ENCODE data around the gene STK35. TPM values are rescaled to one million over a fixed set of nuclear protein-coding genes. Genes with fewer than 3 reads are reported as not detected.
A peak's percentile ranks its signal among the peaks of the same experiment; 100 is the strongest.

Gene STK35
- total and polyA plus RNA-seq, 9 of the 15 experiments (the other 6 are each of a cell fraction or from before 2014, with no cell fraction given) = 1.0 to 11.0 (median 6.3) TPM

DNA sequence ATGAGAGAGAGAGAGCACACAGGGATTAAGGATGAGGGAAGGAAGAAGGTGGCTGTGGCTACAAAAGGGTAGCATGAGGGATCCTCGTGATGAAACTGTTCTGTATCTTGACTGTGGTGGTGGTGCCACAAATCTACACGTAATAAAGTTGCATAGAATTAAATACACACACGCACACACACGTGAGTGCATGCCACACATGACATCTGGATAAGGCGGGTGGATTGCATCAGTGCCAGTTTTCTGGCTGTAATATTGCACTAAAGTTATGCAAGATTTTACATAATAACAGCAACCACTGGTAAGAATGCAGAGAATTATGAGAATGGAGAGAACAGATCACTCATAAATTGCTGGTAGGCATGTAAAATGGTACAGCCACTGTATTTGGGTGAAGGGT is 16.9 kb upstream of the STK35 start:
- in situ Hi-C loops (cut with MboI) (no loop called here), intact Hi-C loops (cut with micrococcal nuclease) (loop anchor here (5.0 kb wide), 1 partner anchor 73 kb away; no protein-coding TSS in a partner anchor)
- H3K79me2 ChIP-seq (ENCODE audit: control insufficient read depth, insufficient read depth, low read length) = no peaks in the 10 kb centered on the region
- ChIA-PET CTCF (ENCODE audit: low intra/inter-chr PET ratio) (no interaction called here), POLR2A (no interaction called here)
- H3K27me3 ChIP-seq (ENCODE audit: control insufficient read depth in 2 of 2, insufficient read depth in 2 of 2, low read length in 2 of 2) = peaks cover 6 to 10% of the 10 kb centered on the region in 2 experiments; a peak in 2 of 5 replicates
- no peaks in the 10 kb centered on the region for H3K4me1 ChIP-seq (replicated peaks in 1 of 2; ENCODE audit: control insufficient read depth in 2 of 2, insufficient read depth in 2 of 2, low read length in 2 of 2)
- ATAC-seq (no peak), FAIRE-seq (no peak), DNase-seq (ENCODE audit: extremely low read depth in 1 of 4, low spot score in 3 of 4) (no peak)
- BruUV-seq (replicated peaks) = no TSS peak
- H3K9ac ChIP-seq (ENCODE audit: insufficient read depth in 1 of 2, low read depth in 2 of 2, low read length in 2 of 2) = no peak overlapping the region
- H3K4me2 ChIP-seq (ENCODE audit: insufficient read depth, low read length) = no peak overlapping the region
- no peaks in the 10 kb centered on the region for H3K9me3 ChIP-seq (replicated peaks; ENCODE audit: control insufficient read depth, insufficient read depth, low read depth, low read length)
- no peak overlapping the region for H3K27ac ChIP-seq (ENCODE audit: extremely low read depth, low read depth, low read length)
- no peaks in the 10 kb centered on the region for H4K20me1 ChIP-seq (replicated peaks; ENCODE audit: control insufficient read depth, insufficient read depth, low read length)
- no peaks in the 10 kb centered on the region for H3K9me1 ChIP-seq (ENCODE audit: control insufficient read depth, insufficient read depth, low read length)
- H3K4me3 ChIP-seq = no peak overlapping the region
- WGBS (ENCODE audit: insufficient coverage, low coverage, missing lambda C conversion rate) = 1% methylated on average over 5 of the region's 5 CpGs
- H3K36me3 ChIP-seq (ENCODE audit: control insufficient read depth, insufficient read depth, low read length) = no peaks in the 10 kb centered on the region
- no peak overlapping the region for H2AFZ ChIP-seq (ENCODE audit: low read depth, low read length)
- TF ChIP-seq CEBPG (CRISPR knock-in tag; IDR thresholded peaks at IDR 0.05) (0 out of 2 replicates have a peak, but pooled peaks have one; percentile 22), CEBPG (tag; conservative IDR thresholded peaks at IDR 0.05 in 1 of 2, IDR thresholded peaks at IDR 0.05 in 1 of 2) (peak; percentile 48 to 56), PHF21A (IDR thresholded peaks at IDR 0.05; ENCODE audit: borderline replicate concordance, low read depth) (no peak)

GRCh38 chr20:2086177-2086979 is 15.2 kb upstream of the STK35 start:
- Histone ChIP-seq H2AFZ (ENCODE audit: low read depth, low read length) (no peak overlapping the region), H3K9ac (ENCODE audit: insufficient read depth in 1 of 2, low read depth in 2 of 2, low read length in 2 of 2) (no peak overlapping the region), H3K4me2 (ENCODE audit: insufficient read depth, low read length) (no peak overlapping the region), H4K20me1 (replicated peaks; ENCODE audit: control insufficient read depth, insufficient read depth, low read length) (no peaks in the 10 kb centered on the region), H3K36me3 (ENCODE audit: control insufficient read depth, insufficient read depth, low read length) (no peaks in the 10 kb centered on the region), H3K4me1 (replicated peaks in 1 of 2; ENCODE audit: control insufficient read depth in 2 of 2, insufficient read depth in 2 of 2, low read length in 2 of 2) (no peaks in the 10 kb centered on the region), H3K27me3 (ENCODE audit: control insufficient read depth in 2 of 2, insufficient read depth in 2 of 2, low read length in 2 of 2) (peaks cover 6 to 10% of the 10 kb centered on the region in 2 experiments; a peak in 2 of 5 replicates), H3K9me3 (replicated peaks; ENCODE audit: control insufficient read depth, insufficient read depth, low read depth, low read length) (no peaks in the 10 kb centered on the region), H3K9me1 (ENCODE audit: control insufficient read depth, insufficient read depth, low read length) (no peaks in the 10 kb centered on the region), H3K79me2 (ENCODE audit: control insufficient read depth, insufficient read depth, low read length) (no peaks in the 10 kb centered on the region), H3K27ac (ENCODE audit: extremely low read depth, low read depth, low read length) (no peak overlapping the region), H3K4me3 (no peak overlapping the region)
- DNase-seq (ENCODE audit: extremely low read depth in 1 of 4, low spot score in 3 of 4) = no peak
- in situ Hi-C loops (cut with MboI) = no loop called here
- POLR2A ChIA-PET = no interaction called here
- under 1% methylated on average over 10 of the region's 11 CpGs for WGBS (ENCODE audit: insufficient coverage, low coverage, missing lambda C conversion rate)
- no peak for FAIRE-seq
- BruUV-seq (replicated peaks) = no TSS peak
- no peak for ATAC-seq
- CTCF ChIA-PET (ENCODE audit: low intra/inter-chr PET ratio) = interaction anchor here (0.6 kb wide), 1 partner anchor 86 kb away, joined by 3 read pairs; no protein-coding TSS in a partner anchor
- intact Hi-C loops (cut with micrococcal nuclease) = loop anchor here (5.0 kb wide), 1 partner anchor 71 kb away; no protein-coding TSS in a partner anchor
- TF ChIP-seq ZBTB34 (CRISPR knock-in tag; IDR thresholded peaks at IDR 0.05) (no peak), ETS2 (tag; IDR thresholded peaks at IDR 0.05; ENCODE audit: borderline replicate concordance, poor library complexity, severe bottlenecking) (no peak), CTCF (IDR thresholded peaks at IDR 0.05 in 2 of 3, conservative IDR thresholded peaks at IDR 0.05 in 1 of 3; ENCODE audit: insufficient read depth in 2 of 3, low read depth in 1 of 3, low read length in 3 of 3) (peak in 1 of 3 experiments; percentile 13; a peak in 2 of 6 replicates)
